HG03108 (cell line): ENCODE measurements around the gene SNAP23.
"Not testable (repeated sequence)": the region's sequence is repeated elsewhere in the genome, so short reads cannot be mapped to it uniquely, and the experiment has no call there.

Experiments used
- ATAC-seq: cut with Tn5 transposase; IDR thresholded peaks from one replicate; pipeline ENCODE4 v1.9.1; 2021; ENCODE audit warnings: moderate library complexity; ENCODE audit not compliant: unreplicated experiment

SNAP23 gene

DNA sequence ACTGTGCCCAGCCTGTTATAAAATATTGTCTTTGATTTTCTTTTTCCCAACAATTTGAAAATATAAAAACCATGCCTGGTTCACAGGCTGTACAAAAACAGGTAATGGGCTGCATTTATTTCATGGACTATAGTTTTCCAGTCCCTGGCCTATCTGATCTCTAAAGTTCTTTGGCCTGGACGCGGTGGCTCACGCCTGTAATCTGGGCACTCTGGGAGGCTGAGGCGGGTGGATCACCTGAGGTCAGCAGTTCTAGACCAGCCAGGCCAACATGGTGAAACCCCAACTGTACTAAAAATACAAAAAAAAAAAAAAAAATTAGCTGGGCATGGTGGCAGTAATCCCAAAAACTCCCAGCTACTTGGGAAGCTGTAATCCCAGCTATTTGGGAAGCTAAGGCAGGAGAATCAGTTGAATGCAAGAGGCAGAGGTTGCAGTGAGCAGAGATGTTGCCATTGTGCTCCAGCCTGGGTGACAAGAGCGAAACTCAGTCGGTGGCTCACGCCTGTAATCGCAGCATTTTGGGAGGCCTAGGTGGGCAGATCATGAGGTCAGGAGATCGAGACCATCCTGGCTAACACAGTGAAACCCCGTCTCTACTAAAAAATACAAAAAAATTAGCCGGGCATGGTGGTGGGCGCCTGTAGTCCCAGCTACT lies 61.2 kb downstream of the SNAP23 start:
- ATAC-seq = not testable (repeated sequence)

DNA sequence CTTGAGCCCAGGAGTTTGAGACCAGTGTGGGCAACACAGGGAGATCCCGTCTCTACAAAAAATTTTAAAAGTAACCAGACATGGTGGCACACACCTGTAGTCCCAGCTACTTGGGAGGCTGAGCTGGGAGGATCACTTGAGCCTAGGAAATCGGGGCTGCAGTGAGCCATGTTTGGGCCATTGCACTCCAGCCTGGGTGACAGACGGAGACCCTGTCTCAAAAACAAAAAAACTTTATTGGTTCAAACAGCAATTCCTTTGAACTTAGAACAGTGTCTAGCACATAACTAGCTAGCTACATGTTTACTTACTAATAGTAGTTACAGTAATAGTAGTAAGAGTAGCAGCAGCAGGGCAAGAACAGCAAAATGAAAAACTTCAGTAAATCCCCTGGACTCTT lies 63.3 kb downstream of the SNAP23 start:
- ATAC-seq = no peak

GRCh38 chr15:42575188-42576039 lies 80.0 kb downstream of the SNAP23 start, which contains the start of gene STARD9:
Gene STARD9, plus strand, starts transcription at chr15:42575606. Its CDS starts 110 bp downstream, at chr15:42575716.
- ATAC-seq = peak; percentile 86

DNA sequence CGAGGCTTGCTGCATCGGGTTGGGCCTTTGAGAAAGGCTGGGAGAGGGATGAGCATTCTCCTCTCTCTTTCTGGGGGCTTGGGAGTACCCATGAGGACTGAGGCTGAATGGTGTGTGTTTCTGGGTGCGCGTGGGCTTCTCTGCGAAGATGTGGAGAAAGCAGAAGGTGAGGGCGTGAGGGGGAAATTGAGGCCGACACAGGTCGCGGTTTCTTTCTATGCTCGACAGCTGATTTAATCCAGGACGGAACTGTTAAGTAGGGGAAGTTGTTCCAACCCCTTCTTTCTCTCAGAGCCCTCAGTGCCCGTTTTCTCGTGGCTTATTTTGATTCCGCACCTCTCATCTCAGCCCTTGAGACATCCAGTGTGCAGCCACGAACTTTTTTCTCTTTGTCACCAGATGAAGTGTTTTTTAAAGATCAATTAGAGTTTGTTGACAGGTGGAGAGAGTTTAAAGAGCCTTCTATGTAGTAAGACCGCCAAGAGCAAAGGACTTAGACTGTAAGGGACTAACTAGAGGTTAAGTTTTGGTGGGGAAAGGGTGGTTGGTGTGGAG lies 80.7 kb downstream of the SNAP23 start:
- ATAC-seq = no peak

- ATAC-seq = no peak
These were observed 81.3 kb downstream of the SNAP23 start for GRCh38 chr15:42576776-42577175.

- ATAC-seq = no peak
These were observed 82.1 kb downstream of the SNAP23 start for GRCh38 chr15:42577514-42578031.

DNA sequence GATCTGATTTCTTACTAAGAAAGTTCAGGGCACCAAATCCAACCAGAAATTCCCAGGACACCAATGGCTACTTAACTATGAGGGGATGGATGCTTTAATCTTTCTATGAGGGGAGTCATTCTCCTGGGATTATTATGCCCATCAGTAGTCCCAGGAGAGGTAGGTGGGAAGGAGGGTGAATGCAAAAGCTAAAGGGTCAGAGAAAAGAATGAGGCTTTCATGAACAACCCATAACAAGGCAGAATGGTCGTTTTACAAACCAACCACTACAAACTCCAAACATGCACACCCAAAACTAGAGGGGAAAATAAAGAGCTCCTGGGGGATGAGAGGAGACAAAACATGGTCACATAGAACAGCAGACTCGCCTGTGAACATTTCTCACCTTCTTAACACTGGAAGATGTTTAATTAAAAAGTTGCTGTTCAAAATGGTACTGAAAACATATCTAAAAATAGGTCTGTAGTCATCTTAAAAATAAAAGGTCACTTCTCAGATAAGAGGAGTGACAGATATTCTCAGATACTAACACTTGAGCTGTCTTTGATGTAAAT lies 83.6 kb downstream of the SNAP23 start:
- ATAC-seq = no peak

DNA sequence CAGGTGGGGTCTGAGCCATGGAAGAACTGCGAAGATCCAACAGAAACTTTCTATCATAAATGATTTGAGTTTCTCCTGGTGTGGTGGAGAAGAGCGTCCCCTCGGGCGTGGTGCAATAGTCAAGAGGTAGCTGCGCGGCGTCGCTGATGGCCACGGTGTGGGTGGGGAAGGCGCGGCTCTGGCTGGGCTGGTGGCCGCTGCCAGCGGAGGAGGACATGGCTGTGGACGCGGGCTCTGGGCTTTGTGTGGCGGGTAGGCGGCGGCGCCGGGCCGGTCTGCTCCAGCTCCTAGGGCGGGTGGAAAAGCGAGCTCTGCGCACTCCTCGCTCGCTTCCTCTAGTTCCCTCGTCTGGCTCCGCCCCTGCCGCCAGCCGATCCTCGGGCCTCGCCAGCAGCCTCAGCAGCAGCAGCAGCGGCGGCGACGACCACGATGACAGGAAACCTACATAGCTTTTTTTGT lies 85.9 kb downstream of the SNAP23 start:
- ATAC-seq = peak; percentile 89
